Measurements from ENCODE around the gene OAS1. TPM values are rescaled to one million over a fixed set of nuclear protein-coding genes. Genes with fewer than 3 reads are reported as not detected.

Gene OAS1
- total RNA-seq, 1 donor: 0.86 TPM

DNA sequence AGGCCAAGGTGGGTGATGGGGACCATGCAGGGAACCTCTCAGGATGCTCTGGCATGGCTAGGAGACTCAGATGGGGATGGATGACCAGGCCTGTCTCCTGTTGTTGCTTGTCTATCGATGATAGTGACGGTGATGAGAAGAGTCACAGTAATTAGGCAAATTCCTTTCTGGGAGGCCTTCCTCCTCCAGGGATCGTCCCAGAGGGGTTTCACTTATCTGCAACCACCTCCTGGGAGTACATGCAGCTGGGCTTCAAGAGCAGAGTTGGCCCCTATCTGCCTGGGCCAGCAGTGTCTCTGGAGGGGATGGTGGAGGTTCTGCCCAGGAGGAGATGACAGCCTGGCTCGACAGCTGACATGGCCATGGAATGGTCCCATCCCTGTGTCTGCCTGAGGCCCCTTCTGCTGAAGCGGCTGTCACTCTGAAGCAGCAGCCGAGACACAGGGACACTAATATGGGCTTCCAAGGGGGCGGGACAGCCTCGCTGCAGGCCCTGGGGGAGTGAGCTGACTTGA, 27.5 kb upstream of the OAS1 start:
- H3K4me3 ChIP-seq (ENCODE audit: low read depth, low read length): no peak overlapping the region
- no peak for DNase-seq (ENCODE audit: low read depth)
- TF ChIP-seq, protein P1, sequence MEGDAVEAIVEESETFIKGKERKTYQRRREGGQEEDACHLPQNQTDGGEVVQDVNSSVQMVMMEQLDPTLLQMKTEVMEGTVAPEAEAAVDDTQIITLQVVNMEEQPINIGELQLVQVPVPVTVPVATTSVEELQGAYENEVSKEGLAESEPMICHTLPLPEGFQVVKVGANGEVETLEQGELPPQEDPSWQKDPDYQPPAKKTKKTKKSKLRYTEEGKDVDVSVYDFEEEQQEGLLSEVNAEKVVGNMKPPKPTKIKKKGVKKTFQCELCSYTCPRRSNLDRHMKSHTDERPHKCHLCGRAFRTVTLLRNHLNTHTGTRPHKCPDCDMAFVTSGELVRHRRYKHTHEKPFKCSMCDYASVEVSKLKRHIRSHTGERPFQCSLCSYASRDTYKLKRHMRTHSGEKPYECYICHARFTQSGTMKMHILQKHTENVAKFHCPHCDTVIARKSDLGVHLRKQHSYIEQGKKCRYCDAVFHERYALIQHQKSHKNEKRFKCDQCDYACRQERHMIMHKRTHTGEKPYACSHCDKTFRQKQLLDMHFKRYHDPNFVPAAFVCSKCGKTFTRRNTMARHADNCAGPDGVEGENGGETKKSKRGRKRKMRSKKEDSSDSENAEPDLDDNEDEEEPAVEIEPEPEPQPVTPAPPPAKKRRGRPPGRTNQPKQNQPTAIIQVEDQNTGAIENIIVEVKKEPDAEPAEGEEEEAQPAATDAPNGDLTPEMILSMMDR (IDR thresholded peaks at IDR 0.05; ENCODE audit: insufficient read depth, low read depth, low read length): no peak

DNA sequence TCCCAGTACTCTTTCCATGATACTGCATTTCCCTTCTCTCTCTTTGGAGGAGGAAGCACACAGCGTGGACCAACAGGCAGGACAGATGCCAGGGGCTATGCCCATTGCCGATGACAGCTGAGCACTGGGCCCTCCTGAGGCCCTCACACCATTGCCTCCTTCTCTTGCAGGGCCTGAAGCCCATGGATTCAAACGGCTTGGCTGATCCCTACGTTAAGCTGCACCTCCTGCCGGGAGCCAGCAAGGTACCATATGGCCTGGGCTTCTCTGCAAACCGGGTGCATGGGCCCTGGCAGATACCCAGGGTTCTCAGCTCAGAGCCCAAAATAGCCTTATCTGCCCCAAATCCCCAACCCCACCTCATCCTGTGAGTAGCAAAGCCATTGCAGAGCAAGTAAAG, 25.2 kb upstream of the OAS1 start:
- no peak overlapping the region for H3K4me3 ChIP-seq (ENCODE audit: low read depth, low read length)
- TF ChIP-seq, protein P1 (IDR thresholded peaks at IDR 0.05; ENCODE audit: insufficient read depth, low read depth, low read length): no peak
- DNase-seq (ENCODE audit: low read depth): no peak

- H3K4me3 ChIP-seq (ENCODE audit: low read depth, low read length): no peak overlapping the region
These were observed 21.5 kb upstream of the OAS1 start for GRCh38 chr12:112885236-112885635.

GRCh38 chr12:112887550-112887949, 19.2 kb upstream of the OAS1 start:
- no peak for DNase-seq (ENCODE audit: low read depth)
- no peak overlapping the region for H3K4me3 ChIP-seq (ENCODE audit: low read depth, low read length)
- TF ChIP-seq, protein P1 (IDR thresholded peaks at IDR 0.05; ENCODE audit: insufficient read depth, low read depth, low read length): no peak

More at GRCh38 chr12:112885236-112885635, 21.5 kb upstream of the OAS1 start:
- TF ChIP-seq, protein P1 (IDR thresholded peaks at IDR 0.05; ENCODE audit: insufficient read depth, low read depth, low read length): no peak
- no peak for DNase-seq (ENCODE audit: low read depth)

DNA sequence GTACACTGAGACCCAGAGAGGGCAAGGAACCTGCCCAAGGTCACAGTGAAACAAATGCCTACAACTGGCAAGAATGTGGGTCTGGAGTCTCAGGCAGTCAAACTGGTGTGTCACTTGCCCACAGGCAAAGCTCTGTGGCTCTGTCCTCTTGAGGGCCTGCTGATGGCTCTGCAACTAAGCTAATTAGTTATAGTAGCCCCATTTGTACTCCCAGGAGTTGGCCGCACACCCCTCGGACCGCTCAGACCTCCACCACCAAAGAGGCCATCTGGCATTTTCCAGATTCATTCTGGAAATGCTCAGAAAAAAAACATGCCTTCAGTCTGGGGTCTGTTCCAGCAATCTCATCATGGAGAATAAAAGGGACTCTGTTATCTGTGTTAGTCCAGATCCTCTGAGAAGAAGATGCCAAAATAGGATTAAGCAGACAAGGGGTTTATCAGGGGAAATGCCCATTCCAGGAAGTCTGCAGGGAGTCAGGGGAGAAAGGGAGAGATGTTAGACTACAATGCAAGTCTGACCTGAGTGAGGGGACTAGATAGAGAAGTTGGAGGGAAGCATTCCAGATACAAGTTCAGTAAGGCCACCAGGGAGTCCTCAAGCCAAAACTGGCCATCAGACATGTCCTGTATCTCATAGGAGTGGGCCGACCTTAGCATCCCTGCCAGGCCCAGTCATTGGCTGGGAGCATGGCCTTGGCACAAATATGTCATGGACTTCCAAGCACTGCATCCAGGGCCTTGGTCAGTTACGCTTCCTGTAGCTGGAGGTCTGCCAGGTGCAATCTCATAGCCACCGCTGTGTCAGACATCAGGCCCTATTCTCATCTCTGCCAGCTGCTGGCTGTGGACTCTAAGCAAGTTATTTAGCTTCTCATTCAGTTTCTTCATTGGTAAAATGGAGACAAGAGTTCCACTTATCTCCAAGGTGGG, 15.4 kb upstream of the OAS1 start:
- H3K4me3 ChIP-seq (ENCODE audit: low read depth, low read length): no peak overlapping the region
- DNase-seq (ENCODE audit: low read depth): no peak
- TF ChIP-seq, protein P1 (IDR thresholded peaks at IDR 0.05; ENCODE audit: insufficient read depth, low read depth, low read length): no peak

GRCh38 chr12:112892856-112893255, 13.9 kb upstream of the OAS1 start:
- no peak for DNase-seq (ENCODE audit: low read depth)
- no peak overlapping the region for H3K4me3 ChIP-seq (ENCODE audit: low read depth, low read length)
- TF ChIP-seq, protein P1 (IDR thresholded peaks at IDR 0.05; ENCODE audit: insufficient read depth, low read depth, low read length): no peak
